Liver (tissue), 9 donors: Measurements from ENCODE around the gene VEZF1. TPM values are rescaled to one million over a fixed set of nuclear protein-coding genes. Genes with fewer than 3 reads are reported as not detected.

Experiments used
- DNase-seq: peaks from one replicate; pipeline ENCODE4 v3.0.0-alpha.2; 2017; ENCODE audit warnings: low spot score
- H3K27ac ChIP-seq, 2 donors: one replicate each; pipeline ENCODE4 v1.7.0; 2013; ENCODE audit warnings: inconsistent platforms in 2 of 2, low read length in 2 of 2, control low read depth in 1 of 2, low read depth in 1 of 2, mild to moderate bottlenecking in 1 of 2
- H3K27me3 ChIP-seq, 4 donors: one replicate each; pipeline versions ENCODE4 v1.6.1 to v1.7.0; 2013; ENCODE audit warnings: low read length in 3 of 4, inconsistent platforms in 1 of 4, mild to moderate bottlenecking in 1 of 4, moderate library complexity in 1 of 4; ENCODE audit not compliant: control insufficient read depth in 4 of 4, insufficient read depth in 4 of 4
- H3K36me3 ChIP-seq, 4 donors: one replicate each; pipeline versions ENCODE4 v1.6.1 to v1.7.0; 2013; ENCODE audit warnings: low read length in 3 of 4, mild to moderate bottlenecking in 3 of 4, low read depth in 1 of 4, moderate library complexity in 1 of 4; ENCODE audit not compliant: control insufficient read depth in 4 of 4, insufficient read depth in 3 of 4
- H3K4me1 ChIP-seq, 4 donors: one replicate each; pipeline versions ENCODE4 v1.6.1 to v1.7.0; 2013; ENCODE audit warnings: low read length in 3 of 4, mild to moderate bottlenecking in 3 of 4, moderate library complexity in 1 of 4; ENCODE audit not compliant: control insufficient read depth in 4 of 4, insufficient read depth in 4 of 4
- H3K4me3 ChIP-seq, 3 donors: one replicate each; pipeline versions ENCODE4 v1.6.1 to v1.7.0; 2013; ENCODE audit warnings: low read length in 3 of 3, control low read depth in 1 of 3, low read depth in 1 of 3, mild to moderate bottlenecking in 1 of 3
- H3K9ac ChIP-seq, 2 donors: one replicate each; pipeline ENCODE4 v1.7.0; 2013; ENCODE audit warnings: low read length in 2 of 2, mild to moderate bottlenecking in 2 of 2, moderate library complexity in 2 of 2, control low read depth in 1 of 2, low read depth in 1 of 2
- H3K9me3 ChIP-seq, 4 donors: one replicate each; pipeline versions ENCODE4 v1.6.1 to v1.7.0; 2013; ENCODE audit warnings: low read length in 3 of 4; ENCODE audit not compliant: control insufficient read depth in 4 of 4
- ATF3 ChIP-seq: IDR thresholded peaks from 2 replicates; pipeline ENCODE4 v1.6.1; 2016; ENCODE audit warnings: antibody characterized with exemption
- EGR1 ChIP-seq, 2 donors: IDR thresholded peaks; 2 replicates each; pipeline ENCODE4 v1.6.1; 2016 to 2018; ENCODE audit warnings: antibody characterized with exemption in 2 of 2, low read depth in 2 of 2
- FOXA1 ChIP-seq: IDR thresholded peaks from 2 replicates; pipeline ENCODE4 v1.6.1; 2016; ENCODE audit warnings: antibody characterized with exemption
- FOXA2 ChIP-seq: IDR thresholded peaks from 2 replicates; pipeline ENCODE4 v1.6.1; 2016; ENCODE audit warnings: antibody characterized with exemption
- GABPA ChIP-seq, 2 donors: IDR thresholded peaks in 1 of 2; conservative IDR thresholded peaks in 1 of 2; 2 replicates each; pipeline ENCODE4 v1.6.1; 2016; ENCODE audit warnings: antibody characterized with exemption in 2 of 2, mild to moderate bottlenecking in 1 of 2, moderate library complexity in 1 of 2
- HNF4A ChIP-seq, 2 donors: conservative IDR thresholded peaks; 2 replicates each; pipeline ENCODE4 v1.6.1; 2016; ENCODE audit warnings: antibody characterized with exemption in 2 of 2, mild to moderate bottlenecking in 2 of 2
- HNF4G ChIP-seq: IDR thresholded peaks from 2 replicates; pipeline ENCODE4 v1.6.1; 2016; ENCODE audit warnings: antibody characterized with exemption
- JUND ChIP-seq, 2 donors: IDR thresholded peaks; 2 replicates each; pipeline ENCODE4 v1.6.1; 2016; ENCODE audit warnings: antibody characterized with exemption in 2 of 2
- MAX ChIP-seq: IDR thresholded peaks from 2 replicates; pipeline ENCODE4 v1.6.1; 2016; ENCODE audit warnings: antibody characterized with exemption
- NR2F2 ChIP-seq: IDR thresholded peaks from 2 replicates; pipeline ENCODE4 v1.6.1; 2016; ENCODE audit warnings: antibody characterized with exemption
- RAD21 ChIP-seq, 2 donors: IDR thresholded peaks; 2 replicates each; pipeline ENCODE4 v1.6.1; 2016; ENCODE audit warnings: antibody characterized with exemption in 2 of 2, mild to moderate bottlenecking in 2 of 2
- REST ChIP-seq: IDR thresholded peaks from 2 replicates; pipeline ENCODE4 v1.6.1; 2016; ENCODE audit warnings: antibody characterized with exemption, mild to moderate bottlenecking
- RXRA ChIP-seq, 2 donors: IDR thresholded peaks; 2 replicates each; pipeline ENCODE4 v1.6.1; 2017 to 2018; ENCODE audit warnings: antibody characterized with exemption in 2 of 2, mild to moderate bottlenecking in 1 of 2
- SP1 ChIP-seq: IDR thresholded peaks from 2 replicates; pipeline ENCODE4 v1.6.1; 2018; ENCODE audit warnings: antibody characterized with exemption, mild to moderate bottlenecking
- TAF1 ChIP-seq: conservative IDR thresholded peaks from 2 replicates; pipeline ENCODE4 v1.6.1; 2016; ENCODE audit warnings: antibody characterized with exemption, mild to moderate bottlenecking
- YY1 ChIP-seq: IDR thresholded peaks from 2 replicates; pipeline ENCODE4 v1.6.1; 2016; ENCODE audit warnings: antibody characterized with exemption, mild to moderate bottlenecking
- ZBTB33 ChIP-seq: IDR thresholded peaks from 2 replicates; pipeline ENCODE4 v1.6.1; 2016; ENCODE audit warnings: antibody characterized with exemption
- WGBS: extraction: QIAGEN DNeasy Blood & Tissue Kit; methylation state at CpG from one replicate; pipeline ENCODE4 v1.1.7; 2013; 5-methylcytosine and 5-hydroxymethylcytosine counted together
- polyA plus RNA-seq, 2 donors: library from polyadenylated mRNA; stranded (reverse) in 1 of 2; unstranded in 1 of 2; fragments of 200-250 nt in 1 of 2; fragments of >200 nt in 1 of 2; fragmentation: Nextera tagmentation in 1 of 2; extraction: Ambion mirVana in 1 of 2; gene quantifications; one replicate each; pipeline versions ENCODE4 v1.2.1 to v1.2.3, GENCODE V29; 2013 to 2015
- total RNA-seq, 2 donors: library from RNA; depleted of rRNA; stranded (reverse); fragments of >200 nt; gene quantifications; one replicate each; pipeline ENCODE4 v1.2.3, GENCODE V29; 2014
- donor health status: healthy.
- donor health status: healthy.
- donor health status: healthy.
- donor health status: healthy.
- donor health status: healthy.

Gene VEZF1
- total and polyA plus RNA-seq, 4 donors = 7.9 to 26.2 (median 11.4) TPM

GRCh38 chr17:58028578-58028977 is 40.5 kb upstream of the VEZF1 start:
- no peaks in the 10 kb centered on the region for H3K36me3 ChIP-seq
- no peak for DNase-seq

GRCh38 chr17:58020401-58020800 is 32.3 kb upstream of the VEZF1 start:
- Histone ChIP-seq H3K36me3 (no peaks in the 10 kb centered on the region), H3K9me3 (no peaks in the 10 kb centered on the region), H3K27ac (no peak overlapping the region), H3K4me3 (no peak overlapping the region), H3K27me3 (no peaks in the 10 kb centered on the region), H3K9ac (no peak overlapping the region), H3K4me1 (no peaks in the 10 kb centered on the region)
- TF ChIP-seq ATF3 (no peak), RXRA (IDR thresholded peaks at IDR 0.05) (no peak), TAF1 (no peak)
- WGBS = 89% methylated on average over 9 of the region's 9 CpGs
- no peak for DNase-seq

More at GRCh38 chr17:58028578-58028977, 40.5 kb upstream of the VEZF1 start:
- Histone ChIP-seq H3K4me3 (no peak overlapping the region), H3K27ac (no peak overlapping the region), H3K9ac (no peak overlapping the region), H3K4me1 (no peaks in the 10 kb centered on the region), H3K27me3 (no peaks in the 10 kb centered on the region), H3K9me3 (no peaks in the 10 kb centered on the region)
- TF ChIP-seq TAF1 (no peak), HNF4G (no peak), EGR1 (IDR thresholded peaks at IDR 0.05; ENCODE audit: low read depth in 2 of 2) (no peak), GABPA (IDR thresholded peaks at IDR 0.05 in 1 of 2, conservative IDR thresholded peaks at IDR 0.05 in 1 of 2) (no peak), RAD21 (IDR thresholded peaks at IDR 0.05) (no peak), RXRA (IDR thresholded peaks at IDR 0.05) (no peak), YY1 (no peak), ZBTB33 (no peak), SP1 (no peak), ATF3 (no peak), REST (no peak), NR2F2 (no peak), HNF4A (conservative IDR thresholded peaks at IDR 0.05) (no peak), FOXA1 (no peak), MAX (no peak), FOXA2 (no peak), JUND (IDR thresholded peaks at IDR 0.05) (no peak)
